Neural cell (in vitro differentiated cells): ENCODE data around the gene KLHL34.

Experiments
- CTCF ChIP-seq: fragments of 450-650 bp; IDR thresholded peaks from 2 replicates; pipeline ENCODE4 v1.5.1; 2014; ENCODE audit warnings: antibody characterized with exemption, mild to moderate bottlenecking, moderate library complexity; ENCODE audit not compliant: poor library complexity, severe bottlenecking
- EP300 ChIP-seq: fragments of 450-650 bp; conservative IDR thresholded peaks from 2 replicates; pipeline ENCODE4 v1.6.1; 2014; ENCODE audit warnings: antibody characterized with exemption, mild to moderate bottlenecking, moderate library complexity; ENCODE audit not compliant: poor library complexity, severe bottlenecking
- REST ChIP-seq: IDR thresholded peaks from 2 replicates; pipeline ENCODE4 v1.6.1; 2012; ENCODE audit warnings: borderline replicate concordance

GRCh38 chrX:21655901-21656586 lies 2.1 kb downstream of the KLHL34 start:
- no peak for TF ChIP-seq CTCF
- no peak for TF ChIP-seq EP300
- TF ChIP-seq REST = no peak
